Vagina (tissue), 2 donors: ENCODE data around the gene PROK2. TPM values are rescaled to one million over a fixed set of nuclear protein-coding genes. Genes with fewer than 3 reads are reported as not detected.

Experiments used
- DNase-seq, 2 donors: peaks; one replicate each; pipeline ENCODE4 v3.0.0-alpha.2; 2017; ENCODE audit errors: extremely low spot score in 2 of 2
- H3K27ac ChIP-seq: fragments of 200-600 bp; sonication (generic); one replicate; pipeline ENCODE4 v1.5.1; 2019
- H3K27me3 ChIP-seq: fragments of 200-600 bp; sonication (generic); one replicate; pipeline ENCODE4 v1.5.1; 2019
- H3K36me3 ChIP-seq, 2 donors: fragments of 200-600 bp; sonication (generic); one replicate each; pipeline ENCODE4 v1.5.1; 2017 to 2019
- H3K4me1 ChIP-seq: fragments of 200-600 bp; sonication (generic); one replicate; pipeline ENCODE4 v1.5.1; 2019
- H3K4me3 ChIP-seq, 2 donors: fragments of 200-600 bp; sonication (generic); 1 replicate in 1 of 2; 2 replicates in 1 of 2; pipeline ENCODE4 v1.5.1; 2016 to 2019
- H3K9me3 ChIP-seq: fragments of 200-600 bp; sonication (generic); one replicate; pipeline ENCODE4 v1.5.1; 2019
- CTCF ChIP-seq, 3 experiments: fragments of 450-650 bp in 2 of 3; fragments of 200-600 bp in 1 of 3; sonication (generic) in 1 of 3; IDR thresholded peaks; one replicate each; pipeline ENCODE4 v1.5.1; 2017 to 2019; ENCODE audit warnings: antibody characterized with exemption in 3 of 3, mild to moderate bottlenecking in 2 of 3, moderate library complexity in 2 of 3
- POLR2A ChIP-seq, 2 donors: fragments of 450-650 bp; IDR thresholded peaks; one replicate each; pipeline ENCODE4 v1.6.1; 2017; ENCODE audit warnings: antibody characterized with exemption in 2 of 2, mild to moderate bottlenecking in 2 of 2, moderate library complexity in 2 of 2
- POLR2AphosphoS5 ChIP-seq, 2 donors: sonication (generic); formaldehyde crosslinking; IDR thresholded peaks; one replicate each; pipeline ENCODE4 v1.9.0; 2017; ENCODE audit warnings: antibody characterized with exemption in 2 of 2, mild to moderate bottlenecking in 2 of 2, low read depth in 1 of 2; ENCODE audit not compliant: insufficient read depth in 1 of 2
- intact Hi-C: fragments of 100-400 bp; cut with DNase I; formaldehyde crosslinking; loops from one replicate; pipeline ENCODE4 v1.15.1; 2023
- total RNA-seq: library from RNA; depleted of rRNA; stranded (reverse); fragments of >200 nt; gene quantifications from one replicate; pipeline ENCODE4 v1.2.3, GENCODE V29; 2016

The PROK2 gene
- total RNA-seq, 1 donor from 2014 or later = 0.74 TPM

GRCh38 chr3:71776538-71776937, 8.4 kb downstream of the PROK2 start:
- Histone ChIP-seq H3K4me3 (no peak overlapping the region), H3K27ac (no peak overlapping the region), H3K4me1 (no peaks in the 10 kb centered on the region), H3K9me3 (no peaks in the 10 kb centered on the region), H3K27me3 (no peaks in the 10 kb centered on the region), H3K36me3 (no peaks in the 10 kb centered on the region)
- intact Hi-C loops = no loop called here
- TF ChIP-seq CTCF (IDR thresholded peaks at IDR 0.05) (no peak), POLR2AphosphoS5 (IDR thresholded peaks at IDR 0.05; ENCODE audit: insufficient read depth in 1 of 2, low read depth in 1 of 2) (no peak), POLR2A (IDR thresholded peaks at IDR 0.05) (no peak)
- no peak for DNase-seq

GRCh38 chr3:71771884-71772283, 13.1 kb downstream of the PROK2 start:
- intact Hi-C loops = no loop called here
- Histone ChIP-seq H3K4me1 (no peaks in the 10 kb centered on the region), H3K9me3 (no peaks in the 10 kb centered on the region), H3K27me3 (no peaks in the 10 kb centered on the region), H3K27ac (no peak overlapping the region), H3K36me3 (no peaks in the 10 kb centered on the region), H3K4me3 (no peak overlapping the region)
- TF ChIP-seq POLR2AphosphoS5 (IDR thresholded peaks at IDR 0.05; ENCODE audit: insufficient read depth in 1 of 2, low read depth in 1 of 2) (no peak), POLR2A (IDR thresholded peaks at IDR 0.05) (no peak), CTCF (IDR thresholded peaks at IDR 0.05) (no peak)
- no peak for DNase-seq

DNA sequence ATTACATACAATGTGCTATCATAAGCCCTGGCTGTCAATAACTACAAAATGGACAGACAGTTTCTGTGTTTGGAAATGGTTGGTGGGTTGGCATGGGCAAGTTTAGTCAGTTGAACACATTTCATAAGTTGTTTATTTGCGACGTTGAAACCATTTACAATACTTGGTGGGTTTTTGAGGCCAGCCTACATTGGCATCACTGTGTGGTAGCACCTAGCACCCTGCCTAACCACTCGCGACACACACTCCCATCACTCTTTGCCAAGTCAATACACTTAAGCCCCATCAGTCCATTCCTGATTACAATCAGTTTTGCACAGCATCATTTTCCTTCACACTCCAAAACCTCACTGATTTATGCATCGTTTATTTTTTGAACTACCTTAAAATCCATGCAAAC, 13.8 kb downstream of the PROK2 start:
- no peak for DNase-seq
- TF ChIP-seq POLR2AphosphoS5 (IDR thresholded peaks at IDR 0.05; ENCODE audit: insufficient read depth in 1 of 2, low read depth in 1 of 2) (no peak), POLR2A (IDR thresholded peaks at IDR 0.05) (no peak), CTCF (IDR thresholded peaks at IDR 0.05) (no peak)
- H3K27ac ChIP-seq = no peak overlapping the region
- intact Hi-C loops = no loop called here
- no peaks in the 10 kb centered on the region for H3K9me3 ChIP-seq
- no peaks in the 10 kb centered on the region for H3K36me3 ChIP-seq
- H3K4me1 ChIP-seq = no peaks in the 10 kb centered on the region
- no peak overlapping the region for H3K4me3 ChIP-seq
- H3K27me3 ChIP-seq = no peaks in the 10 kb centered on the region

DNA sequence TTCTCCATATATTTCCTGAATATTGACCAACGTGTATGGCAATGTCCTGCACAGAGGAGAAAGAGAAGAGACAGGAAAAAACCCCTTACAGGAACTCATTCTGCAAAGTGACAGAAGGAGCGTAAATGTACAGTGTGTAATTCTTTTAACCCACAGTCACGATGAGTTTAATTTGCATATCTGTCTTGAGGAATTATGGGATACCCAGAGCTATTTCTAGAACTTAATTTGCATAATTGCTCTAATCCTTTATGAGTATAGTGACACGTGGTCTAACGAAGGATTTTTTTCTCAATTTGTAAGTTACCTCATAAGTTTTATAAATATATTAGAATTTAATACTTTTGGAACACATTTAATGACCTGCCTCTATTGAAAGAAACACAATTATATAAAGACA, 21.5 kb downstream of the PROK2 start:
- TF ChIP-seq CTCF (IDR thresholded peaks at IDR 0.05) = no peak
- no peak for TF ChIP-seq POLR2A (IDR thresholded peaks at IDR 0.05)
- TF ChIP-seq POLR2AphosphoS5 (IDR thresholded peaks at IDR 0.05; ENCODE audit: insufficient read depth in 1 of 2, low read depth in 1 of 2) = no peak
- Histone ChIP-seq H3K36me3 (no peaks in the 10 kb centered on the region), H3K4me1 (no peaks in the 10 kb centered on the region), H3K27me3 (no peaks in the 10 kb centered on the region), H3K4me3 (no peak overlapping the region), H3K9me3 (no peaks in the 10 kb centered on the region), H3K27ac (no peak overlapping the region)
- no peak for DNase-seq
- intact Hi-C loops = no loop called here

- Histone ChIP-seq H3K4me1 (peaks cover 3% of the 10 kb centered on the region), H3K9me3 (no peaks in the 10 kb centered on the region), H3K27me3 (no peaks in the 10 kb centered on the region), H3K36me3 (no peaks in the 10 kb centered on the region), H3K4me3 (no peak overlapping the region), H3K27ac (no peak overlapping the region)
- TF ChIP-seq POLR2A (IDR thresholded peaks at IDR 0.05) (no peak), POLR2AphosphoS5 (IDR thresholded peaks at IDR 0.05; ENCODE audit: insufficient read depth in 1 of 2, low read depth in 1 of 2) (no peak), CTCF (IDR thresholded peaks at IDR 0.05) (no peak)
- no peak for DNase-seq
- intact Hi-C loops = no loop called here
Measured at GRCh38 chr3:71760140-71760539, 24.8 kb downstream of the PROK2 start.
